Lower lobe of right lung (tissue), 2 donors: ENCODE data around the gene SRPK2. TPM values are rescaled to one million over a fixed set of nuclear protein-coding genes. Genes with fewer than 3 reads are reported as not detected.

Source experiments
- ATAC-seq, 2 donors: fragments of 200-7000 bp; cut with Tn5 transposase; one replicate each; pipeline ENCODE4 v1.9.1; 2020 to 2022; ENCODE audit warnings: mild to moderate bottlenecking in 2 of 2, moderate library complexity in 2 of 2
- DNase-seq: peaks from one replicate; pipeline ENCODE4 v3.0.0-alpha.2; 2020
- H3K27ac ChIP-seq: fragments of 200-600 bp; one replicate; pipeline ENCODE4 v1.8.0; 2022
- H3K27me3 ChIP-seq: fragments of 200-600 bp; one replicate; pipeline ENCODE4 v1.8.0; 2022; ENCODE audit warnings: low read depth
- H3K36me3 ChIP-seq: fragments of 200-600 bp; one replicate; pipeline ENCODE4 v1.8.0; 2022; ENCODE audit warnings: mild to moderate bottlenecking
- H3K4me1 ChIP-seq: fragments of 200-600 bp; one replicate; pipeline ENCODE4 v1.8.0; 2022
- H3K4me3 ChIP-seq: fragments of 200-600 bp; one replicate; pipeline ENCODE4 v1.8.0; 2022; ENCODE audit warnings: mild to moderate bottlenecking
- H3K9me3 ChIP-seq: fragments of 200-600 bp; one replicate; pipeline ENCODE4 v1.8.0; 2022
- CTCF ChIP-seq: fragments of 200-600 bp; IDR thresholded peaks from one replicate; pipeline ENCODE4 v1.8.0; 2022; ENCODE audit warnings: antibody characterized with exemption, mild to moderate bottlenecking
- intact Hi-C: fragments of 100-400 bp; cut with DNase I; formaldehyde crosslinking; loops from one replicate; pipeline ENCODE4 v1.11.0; 2022
- total RNA-seq: library from RNA; stranded (reverse); fragmentation: NEBNext Ultra II Directional; extraction: Animal tissue kit (Norgen Biotek cat#: 25700); gene quantifications from one replicate; pipeline ENCODE4 v1.2.1, GENCODE V29; 2021
- donor health status: DM: no; HTN: yes; CAD: no; lungs with severe emphysema.

SRPK2 gene
- total RNA-seq, 1 donor from 2014 or later: 43.2 TPM

DNA sequence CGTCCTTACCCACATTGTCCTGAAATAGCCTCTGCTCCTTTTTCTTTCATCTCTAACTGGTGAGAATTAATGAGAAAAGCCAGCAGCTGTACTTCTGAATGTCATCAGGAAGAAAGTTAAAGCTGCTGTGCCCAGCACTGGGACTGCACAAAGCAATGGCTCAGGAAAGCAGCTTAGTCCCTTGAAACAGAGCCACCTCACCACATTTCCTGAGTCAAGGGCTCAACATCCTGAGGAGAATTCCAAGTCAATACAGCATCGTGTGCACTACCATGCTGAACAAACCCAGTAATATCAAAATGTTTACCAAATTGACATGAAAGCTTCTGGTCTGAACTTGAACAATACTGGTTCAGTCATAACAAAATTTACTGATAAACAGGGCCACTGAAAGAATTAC lies 234.6 kb downstream of the SRPK2 start:
- ATAC-seq (no peak), DNase-seq (no peak)
- no peak for TF ChIP-seq CTCF
- Histone ChIP-seq H3K9me3 (no peaks in the 10 kb centered on the region), H3K4me1 (peaks cover 9% of the 10 kb centered on the region), H3K36me3 (peaks cover 11% of the 10 kb centered on the region), H3K4me3 (no peak overlapping the region), H3K27me3 (no peaks in the 10 kb centered on the region), H3K27ac (no peak overlapping the region)
- intact Hi-C loops: no loop called here

- Histone ChIP-seq H3K27me3 (no peaks in the 10 kb centered on the region), H3K27ac (no peak overlapping the region), H3K4me1 (peaks cover 9% of the 10 kb centered on the region), H3K36me3 (peaks cover 7% of the 10 kb centered on the region), H3K9me3 (no peaks in the 10 kb centered on the region), H3K4me3 (no peak overlapping the region)
- ATAC-seq (no peak), DNase-seq (no peak)
- intact Hi-C loops: no loop called here
- no peak for TF ChIP-seq CTCF
These were observed 235.2 kb downstream of the SRPK2 start for GRCh38 chr7:105153531-105153930.

GRCh38 chr7:105151152-105151551 lies 237.6 kb downstream of the SRPK2 start:
- peaks cover 9% of the 10 kb centered on the region for H3K4me1 ChIP-seq
- no peak overlapping the region for H3K27ac ChIP-seq
- ATAC-seq (no peak), DNase-seq (no peak)
- no peak overlapping the region for H3K4me3 ChIP-seq
- TF ChIP-seq CTCF: no peak
- H3K36me3 ChIP-seq: no peaks in the 10 kb centered on the region
- H3K27me3 ChIP-seq: no peaks in the 10 kb centered on the region
- H3K9me3 ChIP-seq: no peaks in the 10 kb centered on the region
- intact Hi-C loops: no loop called here

DNA sequence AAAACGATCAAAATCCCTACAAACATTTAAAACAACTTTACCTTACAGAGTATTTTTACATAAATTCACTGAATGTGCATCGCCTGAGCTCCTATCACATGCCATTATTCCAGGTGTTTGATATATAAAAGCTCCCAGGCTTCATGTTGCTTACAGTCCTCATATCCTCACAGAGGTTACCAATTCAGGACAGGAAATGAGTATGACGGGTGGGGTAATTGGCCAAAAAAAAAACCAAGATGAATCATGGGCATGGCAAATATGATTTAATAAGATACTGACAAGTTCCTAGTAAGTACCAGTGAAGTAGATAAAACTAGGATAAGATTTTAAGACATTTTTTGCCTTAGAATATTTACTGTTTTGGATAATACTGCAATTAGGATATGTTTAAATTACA lies 238.9 kb downstream of the SRPK2 start:
- Histone ChIP-seq H3K4me1 (peaks cover 9% of the 10 kb centered on the region), H3K27ac (no peak overlapping the region), H3K27me3 (no peaks in the 10 kb centered on the region), H3K36me3 (no peaks in the 10 kb centered on the region), H3K9me3 (no peaks in the 10 kb centered on the region), H3K4me3 (no peak overlapping the region)
- DNase-seq (no peak), ATAC-seq (no peak)
- no peak for TF ChIP-seq CTCF
- intact Hi-C loops: no loop called here

DNA sequence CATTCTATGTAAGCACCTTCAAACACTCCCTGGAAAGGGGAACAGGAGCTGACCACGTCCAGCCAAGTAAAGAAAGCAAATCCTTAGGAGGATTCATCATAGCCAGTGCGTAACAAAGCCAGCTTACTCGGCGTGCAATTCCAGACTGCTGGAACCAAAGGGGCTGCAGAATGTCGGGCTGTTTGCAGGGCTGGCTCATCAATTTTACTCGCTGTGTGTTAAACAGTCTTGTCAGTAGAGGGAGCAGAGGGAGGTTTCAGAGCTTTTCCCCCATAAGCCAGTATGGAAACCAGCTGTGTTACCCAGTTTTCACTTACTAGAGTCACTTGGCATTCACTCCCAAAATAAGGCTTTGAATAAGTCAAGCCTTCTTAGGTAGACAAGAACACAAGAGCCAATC lies 247.7 kb downstream of the SRPK2 start:
- intact Hi-C loops: no loop called here
- peaks cover 46% of the 10 kb centered on the region for H3K36me3 ChIP-seq
- peak in 1 of 2 donors; percentile 36 for ATAC-seq

More for the DNA sequence above, 247.7 kb downstream of the SRPK2 start:
- Histone ChIP-seq H3K4me3 (no peak overlapping the region), H3K4me1 (no peaks in the 10 kb centered on the region), H3K27ac (no peak overlapping the region), H3K27me3 (no peaks in the 10 kb centered on the region), H3K9me3 (no peaks in the 10 kb centered on the region)
- TF ChIP-seq CTCF: no peak
- DNase-seq: no peak
